ENCODE measurements around the gene MYOM1. TPM values are rescaled to one million over a fixed set of nuclear protein-coding genes. Genes with fewer than 3 reads are reported as not detected.

MYOM1 gene
- total RNA-seq, 4 donors from 2014 or later, result 0.23 to 2.5 (median 0.52) TPM

DNA sequence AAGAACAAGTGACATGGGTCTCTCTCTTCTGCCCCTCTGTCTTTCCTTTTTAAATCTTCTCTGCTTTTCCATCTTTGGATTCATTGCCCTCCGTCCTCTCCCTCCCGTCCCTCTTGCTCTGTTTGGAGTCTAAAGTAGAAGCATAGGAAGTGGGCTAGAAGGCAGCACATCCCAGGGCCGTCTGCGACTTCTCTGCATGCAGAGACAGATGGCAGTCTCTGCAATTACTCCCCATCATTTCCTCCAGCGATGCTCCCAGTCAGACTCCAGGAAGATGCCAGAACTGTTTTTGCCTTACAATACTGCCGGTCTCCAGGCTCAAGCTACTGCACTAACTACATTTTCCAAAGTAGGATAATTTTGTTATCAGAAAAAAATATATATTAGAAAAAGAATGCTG, 171.6 kb downstream of the MYOM1 start:
- Histone ChIP-seq H3K4me3 (no peak overlapping the region), H3K27me3 (no peaks in the 10 kb centered on the region), H3K27ac (no peak overlapping the region), H3K36me3 (no peaks in the 10 kb centered on the region), H3K9me3 (no peaks in the 10 kb centered on the region), H3K4me1 (peaks cover 0 to 11% (median 5%) of the 10 kb centered on the region in 3 donors)
- no peak for TF ChIP-seq POLR2A (IDR thresholded peaks at IDR 0.05)
- TF ChIP-seq, protein P1, sequence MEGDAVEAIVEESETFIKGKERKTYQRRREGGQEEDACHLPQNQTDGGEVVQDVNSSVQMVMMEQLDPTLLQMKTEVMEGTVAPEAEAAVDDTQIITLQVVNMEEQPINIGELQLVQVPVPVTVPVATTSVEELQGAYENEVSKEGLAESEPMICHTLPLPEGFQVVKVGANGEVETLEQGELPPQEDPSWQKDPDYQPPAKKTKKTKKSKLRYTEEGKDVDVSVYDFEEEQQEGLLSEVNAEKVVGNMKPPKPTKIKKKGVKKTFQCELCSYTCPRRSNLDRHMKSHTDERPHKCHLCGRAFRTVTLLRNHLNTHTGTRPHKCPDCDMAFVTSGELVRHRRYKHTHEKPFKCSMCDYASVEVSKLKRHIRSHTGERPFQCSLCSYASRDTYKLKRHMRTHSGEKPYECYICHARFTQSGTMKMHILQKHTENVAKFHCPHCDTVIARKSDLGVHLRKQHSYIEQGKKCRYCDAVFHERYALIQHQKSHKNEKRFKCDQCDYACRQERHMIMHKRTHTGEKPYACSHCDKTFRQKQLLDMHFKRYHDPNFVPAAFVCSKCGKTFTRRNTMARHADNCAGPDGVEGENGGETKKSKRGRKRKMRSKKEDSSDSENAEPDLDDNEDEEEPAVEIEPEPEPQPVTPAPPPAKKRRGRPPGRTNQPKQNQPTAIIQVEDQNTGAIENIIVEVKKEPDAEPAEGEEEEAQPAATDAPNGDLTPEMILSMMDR (IDR thresholded peaks at IDR 0.05), result no peak
- intact Hi-C loops (cut with DNase I), result no loop called here
- no peak for DNase-seq
- 59 to 65% methylated on average over 6 of the region's 6 CpGs for WGBS, 2 donors

DNA sequence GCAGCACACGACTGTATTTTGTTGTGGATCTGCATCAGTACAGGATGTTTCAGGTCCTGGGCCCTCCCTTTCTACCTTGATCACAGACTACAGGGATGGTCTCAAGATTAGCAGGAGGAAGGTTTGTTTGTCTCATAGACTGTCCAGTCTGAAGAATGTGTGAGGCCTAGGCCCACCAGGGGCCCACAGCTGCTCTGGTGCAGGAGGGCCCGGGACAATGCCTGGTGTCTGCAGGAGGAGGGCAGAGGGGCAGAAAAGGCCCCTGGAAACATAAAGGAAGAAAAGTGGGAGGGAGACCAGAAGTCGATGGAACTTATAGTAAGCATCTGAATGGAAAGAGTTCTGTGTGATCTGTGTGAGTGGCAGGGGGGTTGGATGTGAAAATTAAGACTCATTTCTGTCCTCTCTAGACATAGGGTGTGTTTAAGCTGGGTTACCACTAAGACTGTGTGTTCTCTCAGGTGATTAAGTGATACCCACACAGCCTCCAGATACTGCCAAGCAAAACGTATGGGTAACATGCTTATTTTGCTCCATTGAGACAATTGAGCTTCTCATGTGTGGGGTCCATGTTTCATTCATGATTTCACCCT, 173.5 kb downstream of the MYOM1 start:
- no peak for TF ChIP-seq POLR2A (IDR thresholded peaks at IDR 0.05)
- TF ChIP-seq, protein P1 (IDR thresholded peaks at IDR 0.05), result no peak
- Histone ChIP-seq H3K36me3 (no peaks in the 10 kb centered on the region), H3K27ac (no peak overlapping the region), H3K9me3 (no peaks in the 10 kb centered on the region), H3K4me3 (no peak overlapping the region), H3K27me3 (no peaks in the 10 kb centered on the region), H3K4me1 (peaks cover 0 to 11% (median 5%) of the 10 kb centered on the region in 3 donors)
- no peak for DNase-seq
- 61 to 71% methylated on average over 4 of the region's 4 CpGs for WGBS, 2 donors
- intact Hi-C loops (cut with DNase I), result no loop called here

DNA sequence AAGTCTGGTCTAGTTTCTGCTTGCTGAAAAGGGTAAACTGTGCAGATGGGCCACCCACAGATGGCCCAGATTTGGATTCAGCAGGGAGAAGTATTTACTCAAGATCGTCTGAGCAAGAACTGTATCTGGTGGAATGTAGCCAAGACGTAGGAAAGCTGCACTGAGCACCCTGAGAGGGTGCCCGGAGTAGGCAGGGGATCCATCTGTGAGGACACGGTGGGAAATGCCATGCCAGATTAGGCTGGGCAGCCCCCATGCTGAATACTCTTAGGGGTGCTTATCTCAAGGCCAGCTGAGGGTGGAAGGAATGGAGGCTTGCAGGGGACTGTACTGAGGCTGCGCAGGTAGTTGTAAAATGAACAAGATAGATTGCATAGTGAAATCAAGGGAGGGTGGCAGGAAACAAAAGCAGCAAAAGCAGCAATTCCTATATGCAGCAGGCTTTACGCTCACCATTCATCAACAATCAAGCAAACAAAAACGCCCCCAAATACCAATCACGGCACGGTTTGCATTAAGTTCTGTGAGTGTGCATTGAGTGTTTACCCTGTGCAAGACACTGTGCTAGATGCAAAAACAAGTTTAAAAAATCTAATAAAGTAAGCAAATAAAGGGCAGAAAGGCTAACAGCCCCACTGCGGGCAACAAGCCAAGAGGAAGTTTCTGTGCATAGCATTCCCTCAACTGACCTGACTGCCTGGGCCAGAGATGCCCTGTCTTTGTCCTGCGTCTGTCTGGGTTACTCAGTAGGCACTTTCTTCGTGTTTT, 174.7 kb downstream of the MYOM1 start:
- intact Hi-C loops (cut with DNase I), result no loop called here
- no peak for TF ChIP-seq POLR2A (IDR thresholded peaks at IDR 0.05)
- TF ChIP-seq, protein P1 (IDR thresholded peaks at IDR 0.05), result no peak
- WGBS, 2 donors, result 26 to 31% methylated on average over 12 of the region's 12 CpGs
- Histone ChIP-seq H3K9me3 (no peaks in the 10 kb centered on the region), H3K36me3 (no peaks in the 10 kb centered on the region), H3K4me3 (no peak overlapping the region), H3K27ac (no peak overlapping the region), H3K4me1 (peaks cover 0 to 11% (median 5%) of the 10 kb centered on the region in 3 donors), H3K27me3 (no peaks in the 10 kb centered on the region)
- no peak for DNase-seq

DNA sequence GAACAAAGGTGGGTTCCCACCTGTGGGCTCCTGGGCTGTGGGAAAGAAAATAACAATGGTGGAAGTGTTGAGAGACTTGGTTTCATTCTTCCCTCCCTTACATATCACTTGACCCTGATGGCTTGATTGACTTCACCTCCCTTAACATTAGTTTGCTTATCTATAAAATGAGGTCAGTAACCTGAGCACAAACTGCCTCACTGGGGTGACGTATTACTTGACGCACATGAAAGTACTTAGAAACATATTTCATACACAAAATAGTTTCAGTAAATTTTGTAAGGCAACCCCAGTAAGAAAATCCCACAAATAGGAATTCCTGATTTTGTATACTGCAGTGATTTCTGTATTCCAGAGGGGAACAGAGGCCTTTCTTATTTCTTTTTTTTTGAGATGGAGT, 177.4 kb downstream of the MYOM1 start:
- TF ChIP-seq, protein P1 (IDR thresholded peaks at IDR 0.05), result no peak
- no peak for TF ChIP-seq POLR2A (IDR thresholded peaks at IDR 0.05)
- H3K9me3 ChIP-seq, result no peaks in the 10 kb centered on the region
- H3K4me1 ChIP-seq, result peaks cover 0 to 18% (median 5%) of the 10 kb centered on the region in 3 donors
- no peak for DNase-seq
- no peak overlapping the region for H3K27ac ChIP-seq
- 88 to 100% methylated on average over 2 of the region's 2 CpGs for WGBS, 2 donors
- H3K4me3 ChIP-seq, result no peak overlapping the region
- intact Hi-C loops (cut with DNase I), result no loop called here
- H3K36me3 ChIP-seq, result no peaks in the 10 kb centered on the region
- no peaks in the 10 kb centered on the region for H3K27me3 ChIP-seq

GRCh38 chr18:3041843-3042242, 177.9 kb downstream of the MYOM1 start:
- TF ChIP-seq, protein P1 (IDR thresholded peaks at IDR 0.05), result no peak
- no peak for TF ChIP-seq POLR2A (IDR thresholded peaks at IDR 0.05)

More at GRCh38 chr18:3041843-3042242, 177.9 kb downstream of the MYOM1 start:
- H3K36me3 ChIP-seq, result no peaks in the 10 kb centered on the region
- no peak overlapping the region for H3K27ac ChIP-seq
- intact Hi-C loops (cut with DNase I), result no loop called here
- H3K4me3 ChIP-seq, result no peak overlapping the region
- WGBS, 2 donors, result 85 to 87% methylated on average over 5 of the region's 5 CpGs
- no peaks in the 10 kb centered on the region for H3K27me3 ChIP-seq
- H3K4me1 ChIP-seq, result peaks cover 0 to 23% (median 5%) of the 10 kb centered on the region in 3 donors
- no peak for DNase-seq
- H3K9me3 ChIP-seq, result no peaks in the 10 kb centered on the region
